Endothelial cell of umbilical vein (primary cell): Measurements from ENCODE around the gene SLC2A1. TPM values are rescaled to one million over a fixed set of nuclear protein-coding genes. Genes with fewer than 3 reads are reported as not detected.

Experiments
- BruUV-seq: library from RNA; stranded (reverse); fragments of 400-500 nt; replicated peaks from 2 replicates; lab custom pipeline; 2021; lab: Mats Ljungman, UMichigan
- CTCF ChIA-PET: fragments of 300-600, 350-600 bp; sonication (Branson Sonifier 250); formaldehyde crosslinking; loops from one replicate; lab custom pipeline; 2021; ENCODE audit warnings: antibody characterized with exemption, inconsistent platforms; lab: Charles Lee
- POLR2A ChIA-PET: fragments of 300-600, 350-600 bp; sonication (Branson Sonifier 250); formaldehyde crosslinking; loops from one replicate; lab custom pipeline; 2021; ENCODE audit warnings: antibody characterized with exemption, inconsistent platforms; lab: Charles Lee
- DNase-seq: peaks from one replicate; pipeline ENCODE4 v3.0.0-alpha.2; 2011; ENCODE audit warnings: low read depth, low spot score
- FAIRE-seq: peaks from 2 replicates; lab custom pipeline; 2011; peaks lifted over from hg19 to GRCh38; lab: Jason Lieb, UNC
- H2AFZ ChIP-seq: 2 replicates; pipeline ENCODE4 v1.6.0; 2012; ENCODE audit warnings: low read depth, low read length, control low read depth, inconsistent platforms
- H3K27ac ChIP-seq: 2 replicates; pipeline ENCODE4 v1.5.1; 2011; ENCODE audit warnings: low read depth, mild to moderate bottlenecking, control low read depth, low read length, moderate library complexity; ENCODE audit not compliant: insufficient read depth
- H3K27me3 ChIP-seq, 2 experiments: 2 replicates each; pipeline versions ENCODE4 v1.6.0 to v1.6.1; 2011; ENCODE audit warnings: low read length in 2 of 2, mixed read lengths in 1 of 2; ENCODE audit not compliant: control insufficient read depth in 2 of 2, insufficient read depth in 2 of 2
- H3K36me3 ChIP-seq, 2 experiments: 2 replicates in 1 of 2; 3 replicates in 1 of 2; pipeline ENCODE4 v1.5.1; 2011; ENCODE audit warnings: low read length in 2 of 2, mild to moderate bottlenecking in 1 of 2, moderate library complexity in 1 of 2; ENCODE audit not compliant: control insufficient read depth in 2 of 2, insufficient read depth in 2 of 2; ENCODE audit errors: extremely low read depth in 1 of 2
- H3K4me1 ChIP-seq: 3 replicates; pipeline ENCODE4 v1.5.1; 2011; ENCODE audit warnings: mild to moderate bottlenecking, low read length; ENCODE audit not compliant: control insufficient read depth, insufficient read depth; ENCODE audit errors: extremely low read depth
- H3K4me2 ChIP-seq: 2 replicates; pipeline ENCODE4 v1.6.1; 2011; ENCODE audit warnings: low read length, control low read depth, mixed read lengths; ENCODE audit not compliant: insufficient read depth
- H3K4me3 ChIP-seq, 3 experiments: fragments of 200-600 bp in 1 of 3; sonication (generic), shearing (Covaris generic) in 1 of 3; replicated peaks in 1 of 3; 2 replicates each; pipeline ENCODE4 v1.5.1; 2011 to 2016; ENCODE audit warnings: control low read depth in 3 of 3, low read length in 3 of 3, mild to moderate bottlenecking in 2 of 3, inconsistent platforms in 1 of 3, low read depth in 1 of 3, moderate library complexity in 1 of 3; ENCODE audit not compliant: insufficient read depth in 1 of 3
- H3K79me2 ChIP-seq: 2 replicates; pipeline ENCODE4 v1.6.0; 2012; ENCODE audit warnings: low read length, inconsistent platforms; ENCODE audit not compliant: control insufficient read depth, insufficient read depth
- H3K9ac ChIP-seq: replicated peaks from 2 replicates; pipeline ENCODE3; 2011; ENCODE audit warnings: low read length, control low read depth; ENCODE audit not compliant: insufficient read depth; ENCODE audit errors: extremely low read depth
- H3K9me1 ChIP-seq: replicated peaks from 3 replicates; pipeline ENCODE4 v1.6.0; 2011; ENCODE audit warnings: mild to moderate bottlenecking, low read length; ENCODE audit not compliant: control insufficient read depth, insufficient read depth; ENCODE audit errors: extremely low read depth
- H3K9me3 ChIP-seq: replicated peaks from 2 replicates; pipeline ENCODE4 v1.5.1; 2012; ENCODE audit warnings: low read length, inconsistent platforms; ENCODE audit not compliant: control insufficient read depth, insufficient read depth
- H4K20me1 ChIP-seq: replicated peaks from 2 replicates; pipeline ENCODE3; 2011; ENCODE audit warnings: mild to moderate bottlenecking, low read length; ENCODE audit not compliant: control insufficient read depth, insufficient read depth; ENCODE audit errors: extremely low read depth
- CTCF ChIP-seq, 2 donors: IDR thresholded peaks; 1 replicate in 1 of 2; 2 replicates in 1 of 2; pipeline ENCODE4 v1.5.1; 2011; ENCODE audit warnings: low read length in 2 of 2, mild to moderate bottlenecking in 2 of 2, moderate library complexity in 2 of 2, control low read depth in 1 of 2, inconsistent platforms in 1 of 2, low read depth in 1 of 2; ENCODE audit not compliant: insufficient read depth in 1 of 2; ENCODE audit errors: extremely low read depth in 1 of 2
- EZH2 ChIP-seq: IDR thresholded peaks from 2 replicates; pipeline ENCODE4 v1.6.1; 2012; ENCODE audit warnings: borderline replicate concordance, low read depth, mild to moderate bottlenecking, moderate library complexity, low read length, inconsistent platforms; ENCODE audit not compliant: severe bottlenecking
- FOS ChIP-seq: IDR thresholded peaks from 2 replicates; pipeline ENCODE4 v1.6.1; 2011; ENCODE audit warnings: mild to moderate bottlenecking, low read length, moderate library complexity, borderline replicate concordance; ENCODE audit not compliant: insufficient read depth
- GATA2 ChIP-seq: IDR thresholded peaks from 2 replicates; pipeline ENCODE4 v1.7.0; 2011; ENCODE audit warnings: low read depth, mild to moderate bottlenecking, moderate library complexity, mixed read lengths, low read length; ENCODE audit not compliant: insufficient read length, insufficient read depth
- JUN ChIP-seq: IDR thresholded peaks from 2 replicates; pipeline ENCODE4 v1.6.1; 2011; ENCODE audit warnings: borderline replicate concordance, low read depth; ENCODE audit not compliant: insufficient read length, insufficient read depth
- MAX ChIP-seq: IDR thresholded peaks from 2 replicates; pipeline ENCODE4 v1.6.1; 2011; ENCODE audit not compliant: insufficient read depth, insufficient read length
- MYC ChIP-seq: IDR thresholded peaks from one replicate; pipeline ENCODE4 v1.6.1; 2011; ENCODE audit warnings: mild to moderate bottlenecking, low read depth, low read length
- POLR2A ChIP-seq: IDR thresholded peaks from 2 replicates; pipeline ENCODE4 v1.6.1; 2012; ENCODE audit warnings: low read depth, mild to moderate bottlenecking, control low read depth, low read length
- POLR2AphosphoS5 ChIP-seq: IDR thresholded peaks from 2 replicates; pipeline ENCODE4 v1.6.1; 2012; ENCODE audit warnings: low read depth, mild to moderate bottlenecking, control low read depth, low read length, moderate library complexity; ENCODE audit not compliant: insufficient read depth
- dilution Hi-C: fragments of 300-500 bp; cut with MboI; formaldehyde crosslinking; loops from one replicate; pipeline ENCODE4 v1.15.0; 2019; ENCODE audit warnings: low sequenced_read_pairs; ENCODE audit not compliant: extremely low pct_ligation_motif_present
- intact Hi-C: fragments of 100-400 bp; cut with micrococcal nuclease; formaldehyde crosslinking; loops from one replicate; pipeline ENCODE4 v1.10.0; 2022
- polyA plus RNA-seq, 4 experiments: library from polyadenylated mRNA; depleted of rRNA in 3 of 4; stranded (reverse) in 3 of 4; unstranded in 1 of 4; fragments of >200 nt; gene quantifications; 2 replicates each; pipeline versions ENCODE4 v1.2.1 to v1.2.3, GENCODE V29; 2011 to 2012; ENCODE audit warnings: missing spikeins in 1 of 4
- total RNA-seq: library from RNA; stranded (reverse); gene quantifications from 2 replicates; pipeline ENCODE4 v1.2.3, GENCODE V29; 2021

SLC2A1 gene
- total and polyA plus RNA-seq, 2 donors (not counting 3 experiments of a cell fraction or from before 2014, with no cell fraction given) = 42.2 to 46.5 TPM

- no peaks in the 10 kb centered on the region for H3K9me3 ChIP-seq
- H3K27me3 ChIP-seq = peaks cover 4 to 6% of the 10 kb centered on the region in 2 experiments
- intact Hi-C loops = no loop called here
- TF ChIP-seq FOS (no peak), MAX (no peak), CTCF (IDR thresholded peaks at IDR 0.05; ENCODE audit: extremely low read depth in 1 of 2, insufficient read depth in 1 of 2, low read depth in 1 of 2, low read length in 2 of 2) (no peak), EZH2 (no peak), POLR2AphosphoS5 (no peak), MYC (no peak), GATA2 (no peak), JUN (no peak), POLR2A (no peak)
- no peaks in the 10 kb centered on the region for H3K9me1 ChIP-seq
- no peak overlapping the region for H3K4me3 ChIP-seq
- dilution Hi-C loops = no loop called here
- H3K36me3 ChIP-seq = no peaks in the 10 kb centered on the region
- no peaks in the 10 kb centered on the region for H3K4me1 ChIP-seq
- POLR2A ChIA-PET = no interaction called here
- no peak overlapping the region for H3K9ac ChIP-seq
- H2AFZ ChIP-seq = no peak overlapping the region
- no peak overlapping the region for H3K4me2 ChIP-seq
- BruUV-seq = no TSS peak
- CTCF ChIA-PET = interaction anchor here (1.0 to 1.6 kb wide), 2 partner anchors 75 to 76 kb away, joined by 3 read pairs; no protein-coding TSS in a partner anchor
- no peak overlapping the region for H3K27ac ChIP-seq
- no peaks in the 10 kb centered on the region for H4K20me1 ChIP-seq
- DNase-seq (no peak), FAIRE-seq (no peak)
- H3K79me2 ChIP-seq = no peaks in the 10 kb centered on the region
Measured at GRCh38 chr1:42999308-42999707, 40.6 kb upstream of the SLC2A1 start.
